Stimulated activated CD4-positive, alpha-beta T cell treated with anti-CD3 and anti-CD28 coated beads, TNF-alpha, amount 100 ng/mL, for 48 hours (primary cell): Measurements from ENCODE around the gene LAX1.
"Not testable (repeated sequence)": the region's sequence is repeated elsewhere in the genome, so short reads cannot be mapped to it uniquely, and the experiment has no call there.

ENCODE experiments used
- DNase-seq, 3 donors: peaks; one replicate each; pipeline ENCODE4 v3.0.0-alpha.2; 2020; ENCODE audit warnings: low read depth in 3 of 3

The LAX1 gene

GRCh38 chr1:203769505-203770343, 4.7 kb downstream of the LAX1 start:
- DNase-seq = no peak

- DNase-seq = no peak
Observed at GRCh38 chr1:203771901-203772301, 6.9 kb downstream of the LAX1 start.

- no peak for DNase-seq
Observed at GRCh38 chr1:203772836-203773235, 7.9 kb downstream of the LAX1 start.

GRCh38 chr1:203776636-203777035, 11.7 kb downstream of the LAX1 start:
- no peak for DNase-seq

- no peak for DNase-seq
Observed at GRCh38 chr1:203777596-203777995, 12.6 kb downstream of the LAX1 start.

GRCh38 chr1:203778146-203778545, 13.2 kb downstream of the LAX1 start:
- no peak for DNase-seq

GRCh38 chr1:203778789-203779188, 13.8 kb downstream of the LAX1 start:
- no peak for DNase-seq

GRCh38 chr1:203781962-203782361, 17.0 kb downstream of the LAX1 start:
- no peak for DNase-seq

GRCh38 chr1:203789966-203790365, 25.0 kb downstream of the LAX1 start:
- no peak for DNase-seq

- DNase-seq = no peak
Observed at GRCh38 chr1:203791498-203791897, 26.5 kb downstream of the LAX1 start.

GRCh38 chr1:203792486-203792885, 27.5 kb downstream of the LAX1 start:
- no peak for DNase-seq

GRCh38 chr1:203793561-203793960, 28.6 kb downstream of the LAX1 start:
- not testable (repeated sequence) for DNase-seq

- DNase-seq = no peak
Observed at GRCh38 chr1:203794764-203795440, 29.9 kb downstream of the LAX1 start.

GRCh38 chr1:203795441-203796235, 30.7 kb downstream of the LAX1 start, which contains the start of the genes ZBED6 and ZC3H11A:
Gene ZBED6 (plus strand): TSS chr1:203795623. CDS start chr1:203797523, 1,900 bp downstream.
Gene ZC3H11A (plus strand): TSS chr1:203795623. CDS start chr1:203817071, 21,448 bp downstream.
- peak; percentile 97 to 98 (median 97) for DNase-seq

GRCh38 chr1:203796236-203796605, 31.2 kb downstream of the LAX1 start:
- peak in 1 of 3 donors; percentile 20 for DNase-seq

- no peak for DNase-seq
Observed at GRCh38 chr1:203797216-203797615, 32.2 kb downstream of the LAX1 start.

GRCh38 chr1:203797948-203798655, 33.1 kb downstream of the LAX1 start:
- no peak for DNase-seq

- DNase-seq = no peak
Observed at GRCh38 chr1:203799157-203799556, 34.2 kb downstream of the LAX1 start.

- DNase-seq = no peak
Observed at GRCh38 chr1:203799971-203800370, 35.0 kb downstream of the LAX1 start.

- no peak for DNase-seq
Observed at GRCh38 chr1:203805689-203806088, 40.7 kb downstream of the LAX1 start.

GRCh38 chr1:203807196-203807595, 42.2 kb downstream of the LAX1 start:
- DNase-seq = no peak
